Activated B cell treated with CpG ODN at 0.5 μM for 24 hours (primary cell): ENCODE data around the gene SEBOX. TPM values are rescaled to one million over a fixed set of nuclear protein-coding genes. Genes with fewer than 3 reads are reported as not detected.

ENCODE experiments used
- ATAC-seq: fragments of 200-7000 bp; cut with Tn5 transposase; one replicate; pipeline ENCODE4 v1.10.0; 2021; ENCODE audit warnings: low read depth, mild to moderate bottlenecking, moderate library complexity
- CTCF ChIA-PET: fragments of 350-600 bp; sonication (Branson Sonifier 250); formaldehyde crosslinking; loops from one replicate; lab custom pipeline; 2021; ENCODE audit warnings: antibody characterized with exemption; lab: Charles Lee
- POLR2A ChIA-PET: fragments of 350-600 bp; sonication (Branson Sonifier 250); formaldehyde crosslinking; loops from one replicate; lab custom pipeline; 2021; ENCODE audit warnings: antibody characterized with exemption; lab: Charles Lee
- DNase-seq: peaks from one replicate; pipeline ENCODE4 v3.0.0; 2022
- H3K27ac Mint-ChIP-seq: one replicate; pipeline ENCODE4 v1.8.0; 2020; ENCODE audit warnings: mixed read lengths
- H3K27me3 Mint-ChIP-seq: one replicate; pipeline ENCODE4 v1.8.0; 2021; ENCODE audit warnings: mixed read lengths
- H3K36me3 Mint-ChIP-seq: one replicate; pipeline ENCODE4 v1.8.0; 2021; ENCODE audit warnings: low read depth, mixed read lengths
- H3K4me1 Mint-ChIP-seq: one replicate; pipeline ENCODE4 v1.8.0; 2021; ENCODE audit warnings: mixed read lengths
- H3K4me3 Mint-ChIP-seq: one replicate; pipeline ENCODE4 v1.8.0; 2020; ENCODE audit warnings: mild to moderate bottlenecking, mixed read lengths
- H3K9me3 Mint-ChIP-seq: one replicate; pipeline ENCODE4 v1.8.0; 2020; ENCODE audit warnings: mixed read lengths
- intact Hi-C: fragments of 100-400 bp; cut with micrococcal nuclease; formaldehyde crosslinking; loops from one replicate; pipeline ENCODE4 v1.15.1; 2024
- total RNA-seq: library from RNA; stranded (reverse); gene quantifications from 2 replicates; pipeline ENCODE4 v1.2.3, GENCODE V29; 2022
- TF ChIP-seq, protein P1 (sequence below): fragments of 200-600 bp; IDR thresholded peaks from one replicate; pipeline ENCODE4 v1.8.0; 2022; ENCODE audit warnings: antibody characterized with exemption, mild to moderate bottlenecking

SEBOX gene
- total RNA-seq, 1 donor from 2014 or later = not detected

GRCh38 chr17:28404007-28404406 lies 39.0 kb upstream of the SEBOX start:
- ATAC-seq (no peak), DNase-seq (no peak)
- TF ChIP-seq, protein P1, sequence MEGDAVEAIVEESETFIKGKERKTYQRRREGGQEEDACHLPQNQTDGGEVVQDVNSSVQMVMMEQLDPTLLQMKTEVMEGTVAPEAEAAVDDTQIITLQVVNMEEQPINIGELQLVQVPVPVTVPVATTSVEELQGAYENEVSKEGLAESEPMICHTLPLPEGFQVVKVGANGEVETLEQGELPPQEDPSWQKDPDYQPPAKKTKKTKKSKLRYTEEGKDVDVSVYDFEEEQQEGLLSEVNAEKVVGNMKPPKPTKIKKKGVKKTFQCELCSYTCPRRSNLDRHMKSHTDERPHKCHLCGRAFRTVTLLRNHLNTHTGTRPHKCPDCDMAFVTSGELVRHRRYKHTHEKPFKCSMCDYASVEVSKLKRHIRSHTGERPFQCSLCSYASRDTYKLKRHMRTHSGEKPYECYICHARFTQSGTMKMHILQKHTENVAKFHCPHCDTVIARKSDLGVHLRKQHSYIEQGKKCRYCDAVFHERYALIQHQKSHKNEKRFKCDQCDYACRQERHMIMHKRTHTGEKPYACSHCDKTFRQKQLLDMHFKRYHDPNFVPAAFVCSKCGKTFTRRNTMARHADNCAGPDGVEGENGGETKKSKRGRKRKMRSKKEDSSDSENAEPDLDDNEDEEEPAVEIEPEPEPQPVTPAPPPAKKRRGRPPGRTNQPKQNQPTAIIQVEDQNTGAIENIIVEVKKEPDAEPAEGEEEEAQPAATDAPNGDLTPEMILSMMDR = no peak
- POLR2A ChIA-PET = interaction anchor here (0.6 kb wide), 1 partner anchor 32 kb away, joined by 7 read pairs; no protein-coding TSS in a partner anchor
- Mint-ChIP-seq H3K4me3 (peak overlapping the region; percentile 6), H3K4me1 (peaks cover 8% of the 10 kb centered on the region), H3K27me3 (peaks cover 4% of the 10 kb centered on the region), H3K27ac (no peak overlapping the region), H3K9me3 (no peaks in the 10 kb centered on the region), H3K36me3 (no peaks in the 10 kb centered on the region)
- CTCF ChIA-PET = interaction anchor here (5.1 kb wide), 1 partner anchor 12 kb away, joined by 26 read pairs; no protein-coding TSS in a partner anchor
- intact Hi-C loops = no loop called here

DNA sequence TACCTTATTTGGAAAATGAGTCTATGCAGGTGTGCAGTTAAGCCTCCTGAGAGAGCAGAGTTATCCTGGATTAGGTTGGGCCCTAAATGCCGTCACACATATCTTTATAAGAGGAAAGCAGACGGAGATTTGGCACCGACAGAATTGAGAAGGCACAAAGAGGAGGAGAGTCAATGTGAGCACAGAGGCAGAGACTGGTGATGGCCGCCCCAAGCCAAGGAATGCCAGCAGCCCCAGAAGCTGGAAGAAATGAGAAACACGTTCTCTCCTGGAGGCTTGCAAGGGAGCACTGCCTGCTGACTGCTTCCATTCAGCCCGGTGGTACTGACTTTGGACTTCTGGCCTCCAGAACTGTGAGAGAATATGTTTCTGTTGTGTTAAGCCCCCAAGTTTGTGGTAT lies 37.8 kb upstream of the SEBOX start:
- TF ChIP-seq, protein P1 = no peak
- peaks cover 16% of the 10 kb centered on the region for H3K4me1 Mint-ChIP-seq
- H3K9me3 Mint-ChIP-seq = no peaks in the 10 kb centered on the region
- no peaks in the 10 kb centered on the region for H3K36me3 Mint-ChIP-seq
- ChIA-PET POLR2A (no interaction called here), CTCF (interaction anchor here (5.1 kb wide), 1 partner anchor 14 kb away, joined by 26 read pairs; no protein-coding TSS in a partner anchor)
- ATAC-seq (no peak), DNase-seq (no peak)
- no peak overlapping the region for H3K27ac Mint-ChIP-seq
- H3K27me3 Mint-ChIP-seq = no peaks in the 10 kb centered on the region
- H3K4me3 Mint-ChIP-seq = no peak overlapping the region
- intact Hi-C loops = no loop called here

- no peaks in the 10 kb centered on the region for H3K27me3 Mint-ChIP-seq
- CTCF ChIA-PET = no interaction called here
- peaks cover 16% of the 10 kb centered on the region for H3K4me1 Mint-ChIP-seq
- H3K9me3 Mint-ChIP-seq = no peaks in the 10 kb centered on the region
- H3K27ac Mint-ChIP-seq = no peak overlapping the region
- H3K36me3 Mint-ChIP-seq = no peaks in the 10 kb centered on the region
- DNase-seq (no peak), ATAC-seq (no peak)
- POLR2A ChIA-PET = no interaction called here
- intact Hi-C loops = no loop called here
- TF ChIP-seq, protein P1 = no peak
- H3K4me3 Mint-ChIP-seq = no peak overlapping the region
Measured at GRCh38 chr17:28402224-28402630, 37.2 kb upstream of the SEBOX start.

DNA sequence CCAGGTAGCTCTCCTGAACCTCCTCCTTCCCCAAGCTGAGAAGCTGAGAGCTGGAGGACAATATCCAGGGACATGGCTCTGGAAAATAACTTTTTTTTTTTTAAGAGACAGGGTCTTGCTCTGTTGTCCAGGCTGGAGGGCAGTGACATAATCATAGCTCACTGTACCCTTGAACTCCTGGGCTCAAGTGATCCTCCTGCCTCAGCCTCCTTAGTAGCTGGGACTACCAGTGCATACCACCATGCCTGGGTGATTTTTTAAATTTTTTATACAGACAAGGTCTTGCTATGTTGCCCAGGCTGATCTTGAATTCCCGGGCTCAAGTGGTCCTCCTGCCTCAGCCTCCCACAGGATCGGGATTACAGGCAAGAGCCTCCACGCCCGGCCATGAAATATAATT lies 34.8 kb upstream of the SEBOX start:
- no peak for ATAC-seq
- TF ChIP-seq, protein P1 = no peak
- peaks cover 8% of the 10 kb centered on the region for H3K4me1 Mint-ChIP-seq
- H3K4me3 Mint-ChIP-seq = no peak overlapping the region
- no peak overlapping the region for H3K27ac Mint-ChIP-seq
- ChIA-PET POLR2A (no interaction called here), CTCF (no interaction called here)
- H3K9me3 Mint-ChIP-seq = no peaks in the 10 kb centered on the region
- DNase-seq = no peak
- H3K36me3 Mint-ChIP-seq = peaks cover 8% of the 10 kb centered on the region
- intact Hi-C loops = no loop called here
- no peaks in the 10 kb centered on the region for H3K27me3 Mint-ChIP-seq

- Mint-ChIP-seq H3K4me1 (peaks cover 8% of the 10 kb centered on the region), H3K9me3 (no peaks in the 10 kb centered on the region), H3K27me3 (no peaks in the 10 kb centered on the region), H3K36me3 (peaks cover 19% of the 10 kb centered on the region), H3K4me3 (no peak overlapping the region), H3K27ac (peak overlapping the region; percentile 20)
- intact Hi-C loops = no loop called here
- ChIA-PET CTCF (no interaction called here), POLR2A (no interaction called here)
- DNase-seq (no peak), ATAC-seq (peak; percentile 45)
- TF ChIP-seq, protein P1 = no peak
Measured at GRCh38 chr17:28398280-28398981, 33.4 kb upstream of the SEBOX start.
